HG03060 (cell line): ENCODE data around the gene LRRC8C.

ENCODE experiments used
- ATAC-seq: cut with Tn5 transposase; IDR thresholded peaks from one replicate; pipeline ENCODE4 v1.9.1; 2021; ENCODE audit warnings: low read depth, moderate number of reproducible peaks; ENCODE audit not compliant: unreplicated experiment

LRRC8C gene

DNA sequence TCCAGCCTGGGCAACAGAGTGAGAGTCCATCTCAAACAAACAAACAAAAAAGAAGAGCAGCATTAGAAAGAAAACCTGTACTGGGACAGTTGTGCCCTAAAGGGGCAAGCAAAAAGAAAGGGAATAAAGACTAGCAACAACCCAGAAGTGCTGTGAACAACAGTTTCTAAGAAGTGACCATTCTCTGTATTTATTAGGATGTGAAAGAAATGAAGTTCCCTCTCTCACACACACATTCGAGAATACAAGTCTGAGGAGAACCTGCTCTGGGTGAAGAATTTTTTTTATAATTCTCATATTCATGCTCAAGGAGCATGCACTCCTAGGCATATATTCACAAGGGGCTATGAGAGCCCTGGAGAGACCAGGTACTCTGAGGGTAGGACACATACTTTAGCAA, 128.4 kb downstream of the LRRC8C start:
- ATAC-seq, result no peak

DNA sequence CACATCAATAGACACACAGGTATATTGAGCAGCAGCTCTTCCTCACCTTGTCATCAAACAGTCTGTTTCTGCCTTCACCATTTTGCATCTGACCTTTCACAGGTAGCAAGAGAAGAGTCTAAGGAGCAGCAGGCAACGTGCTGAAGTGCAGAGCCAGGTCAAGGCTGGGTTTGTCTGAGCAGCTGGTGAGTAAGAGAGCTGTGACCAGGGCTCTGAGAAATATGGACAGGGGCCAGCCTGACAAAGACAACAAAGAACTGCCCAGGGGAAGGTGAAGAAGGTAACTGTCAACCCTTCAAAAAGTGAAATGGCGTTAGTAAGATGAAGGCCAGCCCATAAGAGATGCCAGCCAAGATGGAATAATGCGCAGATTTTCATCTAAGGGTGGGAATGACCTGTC, 129.0 kb downstream of the LRRC8C start:
- ATAC-seq, result no peak

DNA sequence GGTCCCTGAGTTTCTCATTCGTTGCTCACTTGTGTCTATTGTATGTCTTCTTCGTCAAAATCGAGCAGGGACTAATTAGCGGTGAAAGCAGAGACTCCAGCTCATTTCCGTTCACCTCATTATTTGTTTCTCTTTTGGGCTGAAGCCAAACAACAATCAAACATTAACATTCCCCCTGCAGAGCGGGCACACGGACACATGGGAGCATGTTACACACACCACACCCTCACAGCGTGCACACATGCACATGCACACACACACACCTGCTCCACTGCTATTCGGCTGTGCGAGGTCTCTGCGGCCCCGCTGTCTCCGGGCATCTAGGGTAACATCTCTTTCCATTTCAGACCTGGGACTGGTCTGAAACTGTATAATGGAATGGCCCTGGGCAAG, 129.5 kb downstream of the LRRC8C start:
- ATAC-seq, result peak; percentile 10

DNA sequence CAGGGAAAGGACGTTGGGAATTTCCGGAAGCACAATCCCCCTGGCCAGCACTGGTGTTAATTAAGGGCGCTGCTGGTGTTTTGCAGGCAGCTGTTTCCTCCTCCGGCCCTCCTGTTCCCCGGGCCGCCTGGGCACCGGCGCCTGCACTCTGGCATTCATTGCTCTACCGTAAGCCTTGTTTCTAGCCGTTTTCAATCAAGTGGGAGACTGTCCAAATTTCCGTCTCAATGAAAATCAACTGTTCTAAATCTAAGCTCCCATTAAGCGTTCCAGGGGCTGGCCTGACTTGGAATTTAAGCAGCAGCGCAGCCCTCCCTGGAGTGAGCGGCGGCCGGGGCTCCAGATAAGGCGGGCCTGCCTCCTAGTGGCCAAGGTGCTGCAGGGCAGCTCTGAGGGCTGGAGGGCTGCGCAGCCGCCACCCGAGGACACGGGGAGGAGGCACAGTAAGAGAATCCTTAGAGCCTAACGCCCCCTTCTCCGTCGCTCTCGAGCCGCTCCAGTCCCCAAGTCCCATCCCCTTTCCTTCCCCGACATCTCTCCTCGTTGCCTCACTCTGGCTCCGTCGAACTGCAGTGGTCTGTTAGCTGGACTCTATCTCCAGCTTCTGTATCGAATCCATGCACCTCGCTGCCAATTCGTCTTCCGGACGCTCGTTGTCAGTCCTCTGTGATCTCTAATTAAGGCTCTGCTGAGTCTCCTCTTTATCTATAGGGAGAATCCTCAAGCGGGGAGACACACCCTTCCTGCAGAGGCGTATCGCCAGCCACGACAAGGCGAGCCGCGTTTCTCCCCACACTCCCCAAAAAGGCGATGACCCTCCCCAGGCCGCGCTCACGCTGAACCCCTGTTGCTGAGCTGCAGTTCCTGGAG, 130.1 kb downstream of the LRRC8C start:
- ATAC-seq, result peak; percentile 69

DNA sequence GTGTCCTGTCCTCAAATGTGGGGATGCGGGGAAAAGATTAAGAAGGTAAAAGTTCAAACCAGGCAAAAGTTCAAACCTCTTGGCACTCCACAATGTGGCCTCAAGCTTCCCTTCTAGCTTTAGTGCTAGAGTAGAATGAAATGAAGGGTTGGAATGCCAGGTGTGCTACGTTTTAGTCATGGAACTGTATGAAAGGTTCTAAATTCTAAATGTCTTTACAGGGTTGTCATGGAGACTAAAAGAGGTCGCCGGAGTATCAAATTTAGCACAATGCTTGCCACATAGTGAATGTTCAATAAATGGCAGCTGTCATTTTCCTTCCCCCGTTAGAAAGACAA, 130.7 kb downstream of the LRRC8C start:
- no peak for ATAC-seq

- ATAC-seq, result no peak
These were observed 132.9 kb downstream of the LRRC8C start for GRCh38 chr1:89765774-89766173.

DNA sequence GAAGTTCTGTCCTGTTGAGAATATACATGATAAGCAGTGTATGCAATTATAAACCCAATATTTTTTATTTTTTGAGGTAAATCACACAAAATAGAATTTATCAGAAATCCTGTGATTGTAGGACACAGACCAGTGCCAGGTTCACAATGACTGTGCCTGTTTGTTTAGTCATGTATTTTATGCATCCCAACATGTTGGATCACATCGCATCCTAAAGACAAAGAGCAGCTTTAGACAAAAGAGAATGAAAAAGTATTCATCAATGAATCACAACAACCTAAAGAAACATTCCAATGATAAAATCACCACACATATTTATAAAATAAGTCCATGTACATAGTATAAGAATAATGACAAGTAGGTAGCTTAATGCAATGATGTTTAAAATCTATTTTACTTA, 134.7 kb downstream of the LRRC8C start:
- no peak for ATAC-seq
